Activated CD8-positive, alpha-beta T cell treated with anti-CD3 and anti-CD28 coated beads for 36 hours (primary cell): Measurements from ENCODE around the gene PDE2A. TPM values are rescaled to one million over a fixed set of nuclear protein-coding genes. Genes with fewer than 3 reads are reported as not detected.

Experiments
- ATAC-seq: fragments of 200-7000 bp; cut with Tn5 transposase; one replicate; pipeline ENCODE4 v1.10.0; 2021; ENCODE audit warnings: mild to moderate bottlenecking, moderate library complexity
- CTCF ChIA-PET: fragments of 350-600 bp; sonication (Branson Sonifier 250); formaldehyde crosslinking; loops from one replicate; lab custom pipeline; 2021; ENCODE audit warnings: antibody characterized with exemption; lab: Charles Lee
- POLR2A ChIA-PET: fragments of 350-600 bp; sonication (Branson Sonifier 250); formaldehyde crosslinking; loops from one replicate; lab custom pipeline; 2021; ENCODE audit warnings: antibody characterized with exemption; lab: Charles Lee
- DNase-seq: peaks from one replicate; pipeline ENCODE4 v3.0.0-alpha.2; 2020
- H3K27ac Mint-ChIP-seq: one replicate; pipeline ENCODE4 v1.8.0; 2021; ENCODE audit warnings: mild to moderate bottlenecking, mixed read lengths
- H3K27me3 Mint-ChIP-seq: one replicate; pipeline ENCODE4 v1.8.0; 2021; ENCODE audit warnings: mixed read lengths
- H3K36me3 Mint-ChIP-seq: one replicate; pipeline ENCODE4 v1.8.0; 2021; ENCODE audit warnings: low read depth, mixed read lengths
- H3K4me1 Mint-ChIP-seq: one replicate; pipeline ENCODE4 v1.8.0; 2021; ENCODE audit warnings: low read depth, mixed read lengths
- H3K4me3 Mint-ChIP-seq: one replicate; pipeline ENCODE4 v1.8.0; 2021; ENCODE audit warnings: mild to moderate bottlenecking, moderate library complexity, mixed read lengths
- H3K9me3 Mint-ChIP-seq: one replicate; pipeline ENCODE4 v1.8.0; 2021; ENCODE audit warnings: mixed read lengths
- CTCF ChIP-seq: fragments of 200-600 bp; IDR thresholded peaks from one replicate; pipeline ENCODE4 v1.8.0; 2022; ENCODE audit warnings: antibody characterized with exemption, mild to moderate bottlenecking
- intact Hi-C: fragments of 100-400 bp; cut with micrococcal nuclease; formaldehyde crosslinking; loops from one replicate; pipeline ENCODE4 v1.10.0; 2022
- total RNA-seq, 2 experiments: library from RNA; stranded (reverse); gene quantifications; one replicate each; pipeline ENCODE4 v1.2.3, GENCODE V29; 2021

The PDE2A gene
- total RNA-seq, 2 experiments from 2014 or later, result 0.14 to 0.72 TPM

GRCh38 chr11:72653649-72654048, 20.6 kb downstream of the PDE2A start:
- intact Hi-C loops, result no loop called here

GRCh38 chr11:72652873-72653630, 21.2 kb downstream of the PDE2A start:
- Mint-ChIP-seq H3K4me1 (no peaks in the 10 kb centered on the region), H3K36me3 (no peaks in the 10 kb centered on the region), H3K4me3 (no peak overlapping the region), H3K9me3 (no peaks in the 10 kb centered on the region), H3K27me3 (no peaks in the 10 kb centered on the region), H3K27ac (no peak overlapping the region)
- ChIA-PET POLR2A (interaction anchor here (0.6 to 0.7 kb wide), 2 partner anchors 49 to 197 kb away, joined by 3 to 4 read pairs; no protein-coding TSS in a partner anchor), CTCF (interaction anchor here (0.8 kb wide), 1 partner anchor 9 kb away, joined by 5 read pairs; no protein-coding TSS in a partner anchor)
- ATAC-seq (no peak), DNase-seq (no peak)
- intact Hi-C loops, result no loop called here
- TF ChIP-seq CTCF, result no peak

More at GRCh38 chr11:72653649-72654048, 20.6 kb downstream of the PDE2A start:
- H3K36me3 Mint-ChIP-seq, result no peaks in the 10 kb centered on the region
- no peaks in the 10 kb centered on the region for H3K4me1 Mint-ChIP-seq
- DNase-seq, result no peak
- ChIA-PET POLR2A (interaction anchor here (0.6 to 1.1 kb wide), 4 partner anchors 17 to 652 kb away, joined by 3 to 4 read pairs (median 3); no protein-coding TSS in a partner anchor), CTCF (no interaction called here)
- TF ChIP-seq CTCF, result no peak
- no peak for ATAC-seq
- no peaks in the 10 kb centered on the region for H3K9me3 Mint-ChIP-seq
- H3K27me3 Mint-ChIP-seq, result no peaks in the 10 kb centered on the region
- no peak overlapping the region for H3K27ac Mint-ChIP-seq
- no peak overlapping the region for H3K4me3 Mint-ChIP-seq

GRCh38 chr11:72652133-72652532, 22.1 kb downstream of the PDE2A start:
- no peaks in the 10 kb centered on the region for H3K27me3 Mint-ChIP-seq
- H3K27ac Mint-ChIP-seq, result no peak overlapping the region
- intact Hi-C loops, result no loop called here
- no peaks in the 10 kb centered on the region for H3K36me3 Mint-ChIP-seq
- H3K9me3 Mint-ChIP-seq, result no peaks in the 10 kb centered on the region
- POLR2A ChIA-PET, result no interaction called here
- CTCF ChIA-PET, result interaction anchor here (0.8 to 2.6 kb wide), 2 partner anchors 9 to 181 kb away, joined by 5 to 7 read pairs; no protein-coding TSS in a partner anchor
- TF ChIP-seq CTCF, result no peak
- no peak overlapping the region for H3K4me3 Mint-ChIP-seq
- ATAC-seq (no peak), DNase-seq (no peak)
- no peaks in the 10 kb centered on the region for H3K4me1 Mint-ChIP-seq

- Mint-ChIP-seq H3K27ac (no peak overlapping the region), H3K4me1 (no peaks in the 10 kb centered on the region), H3K36me3 (no peaks in the 10 kb centered on the region), H3K9me3 (no peaks in the 10 kb centered on the region), H3K27me3 (no peaks in the 10 kb centered on the region), H3K4me3 (no peak overlapping the region)
- no peak for TF ChIP-seq CTCF
- ChIA-PET POLR2A (no interaction called here), CTCF (interaction anchor here (1.0 to 17.0 kb wide), 3 partner anchors 61 to 178 kb away, joined by 4 to 171 read pairs (median 7); no protein-coding TSS in a partner anchor)
- no peak for ATAC-seq
- intact Hi-C loops, result no loop called here
- DNase-seq, result no peak
These were observed 24.8 kb downstream of the PDE2A start for GRCh38 chr11:72649215-72649976.
